Natural killer cell (primary cell): ENCODE data around the gene GMPS. TPM values are rescaled to one million over a fixed set of nuclear protein-coding genes. Genes with fewer than 3 reads are reported as not detected.

Experiments
- ATAC-seq, 3 donors: fragments of 150-1000 bp in 2 of 3; fragments of 200-7000 bp in 1 of 3; cut with Tn5 transposase; 1 replicate in 1 of 3; 2 replicates in 2 of 3; pipeline ENCODE4 v1.10.0; 2021; ENCODE audit warnings: mild to moderate bottlenecking in 2 of 3, moderate library complexity in 2 of 3
- DNase-seq, 2 donors: peaks; one replicate each; pipeline versions ENCODE4 v3.0.0 to v3.0.0-alpha.2; 2013 to 2021; ENCODE audit warnings: mixed read lengths in 1 of 2
- H3K27ac ChIP-seq: one replicate; pipeline ENCODE4 v1.5.1; 2013; ENCODE audit warnings: mild to moderate bottlenecking, low read length
- H3K27me3 ChIP-seq: one replicate; pipeline ENCODE4 v1.6.1; 2013; ENCODE audit warnings: low read length; ENCODE audit not compliant: control insufficient read depth, insufficient read depth
- H3K36me3 ChIP-seq: one replicate; pipeline ENCODE4 v1.6.1; 2013; ENCODE audit warnings: low read length; ENCODE audit not compliant: control insufficient read depth, insufficient read depth
- H3K4me1 ChIP-seq: one replicate; pipeline ENCODE4 v1.6.1; 2013; ENCODE audit warnings: low read length; ENCODE audit not compliant: control insufficient read depth, insufficient read depth
- H3K4me3 ChIP-seq: one replicate; pipeline ENCODE4 v1.5.1; 2013; ENCODE audit warnings: low read length
- H3K9me3 ChIP-seq: one replicate; pipeline ENCODE4 v1.6.1; 2013; ENCODE audit warnings: low read length; ENCODE audit not compliant: control insufficient read depth, insufficient read depth
- H3K27ac Mint-ChIP-seq, 2 donors: one replicate each; pipeline ENCODE4 v1.8.0; 2022; ENCODE audit warnings: mild to moderate bottlenecking in 2 of 2, mixed read lengths in 2 of 2, moderate library complexity in 1 of 2
- H3K27me3 Mint-ChIP-seq, 2 donors: one replicate each; pipeline ENCODE4 v1.8.0; 2022; ENCODE audit warnings: low read depth in 2 of 2, mixed read lengths in 2 of 2
- H3K36me3 Mint-ChIP-seq: one replicate; pipeline ENCODE4 v1.8.0; 2022; ENCODE audit warnings: mixed read lengths
- H3K4me1 Mint-ChIP-seq, 2 donors: one replicate each; pipeline ENCODE4 v1.8.0; 2022; ENCODE audit warnings: mixed read lengths in 2 of 2
- H3K4me3 Mint-ChIP-seq: one replicate; pipeline ENCODE4 v1.8.0; 2022; ENCODE audit warnings: mild to moderate bottlenecking, moderate library complexity, mixed read lengths
- H3K9me3 Mint-ChIP-seq, 2 donors: one replicate each; pipeline ENCODE4 v1.8.0; 2022; ENCODE audit warnings: mixed read lengths in 2 of 2
- whole genome bisulfite sequencing: methylation state at CpG from one replicate; pipeline ENCODE4 v1.1.7; 2013; ENCODE audit warnings: missing lambda C conversion rate; ENCODE audit not compliant: insufficient coverage; 5-methylcytosine and 5-hydroxymethylcytosine counted together
- intact Hi-C: fragments of 100-400 bp; cut with micrococcal nuclease; formaldehyde crosslinking; loops from one replicate; pipeline ENCODE4 v1.14.2; 2022
- total RNA-seq, 4 donors: library from RNA; stranded (reverse); fragments of 120-200 nt in 1 of 4; gene quantifications; one replicate each; pipeline versions ENCODE4 v1.2.3 to v1.2.4, GENCODE V29; 2013 to 2022
- TF ChIP-seq, protein P1 (sequence below): fragments of 200-600 bp; IDR thresholded peaks from one replicate; pipeline ENCODE4 v1.8.0; 2022; ENCODE audit warnings: antibody characterized with exemption

The GMPS gene
- total RNA-seq, 3 donors from 2014 or later (not counting 1 experiment from before 2014, with no cell fraction given) = 36.7 to 49.7 (median 45.4) TPM

GRCh38 chr3:155919728-155920127, 49.3 kb downstream of the GMPS start:
- Histone ChIP-seq H3K27ac (no peak overlapping the region), H3K36me3 (peaks cover 46% of the 10 kb centered on the region), H3K27me3 (no peaks in the 10 kb centered on the region), H3K4me1 (no peaks in the 10 kb centered on the region), H3K4me3 (no peak overlapping the region), H3K9me3 (no peaks in the 10 kb centered on the region)
- H3K36me3 Mint-ChIP-seq = peaks cover 30% of the 10 kb centered on the region
- DNase-seq (no peak), ATAC-seq (no peak)
- H3K9me3 Mint-ChIP-seq = no peaks in the 10 kb centered on the region
- H3K4me3 Mint-ChIP-seq = no peak overlapping the region
- peaks cover 0 to 5% of the 10 kb centered on the region in 2 donors for H3K4me1 Mint-ChIP-seq
- H3K27me3 Mint-ChIP-seq = no peaks in the 10 kb centered on the region
- H3K27ac Mint-ChIP-seq = no peak overlapping the region
- TF ChIP-seq, protein P1, sequence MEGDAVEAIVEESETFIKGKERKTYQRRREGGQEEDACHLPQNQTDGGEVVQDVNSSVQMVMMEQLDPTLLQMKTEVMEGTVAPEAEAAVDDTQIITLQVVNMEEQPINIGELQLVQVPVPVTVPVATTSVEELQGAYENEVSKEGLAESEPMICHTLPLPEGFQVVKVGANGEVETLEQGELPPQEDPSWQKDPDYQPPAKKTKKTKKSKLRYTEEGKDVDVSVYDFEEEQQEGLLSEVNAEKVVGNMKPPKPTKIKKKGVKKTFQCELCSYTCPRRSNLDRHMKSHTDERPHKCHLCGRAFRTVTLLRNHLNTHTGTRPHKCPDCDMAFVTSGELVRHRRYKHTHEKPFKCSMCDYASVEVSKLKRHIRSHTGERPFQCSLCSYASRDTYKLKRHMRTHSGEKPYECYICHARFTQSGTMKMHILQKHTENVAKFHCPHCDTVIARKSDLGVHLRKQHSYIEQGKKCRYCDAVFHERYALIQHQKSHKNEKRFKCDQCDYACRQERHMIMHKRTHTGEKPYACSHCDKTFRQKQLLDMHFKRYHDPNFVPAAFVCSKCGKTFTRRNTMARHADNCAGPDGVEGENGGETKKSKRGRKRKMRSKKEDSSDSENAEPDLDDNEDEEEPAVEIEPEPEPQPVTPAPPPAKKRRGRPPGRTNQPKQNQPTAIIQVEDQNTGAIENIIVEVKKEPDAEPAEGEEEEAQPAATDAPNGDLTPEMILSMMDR = no peak
- intact Hi-C loops = no loop called here

DNA sequence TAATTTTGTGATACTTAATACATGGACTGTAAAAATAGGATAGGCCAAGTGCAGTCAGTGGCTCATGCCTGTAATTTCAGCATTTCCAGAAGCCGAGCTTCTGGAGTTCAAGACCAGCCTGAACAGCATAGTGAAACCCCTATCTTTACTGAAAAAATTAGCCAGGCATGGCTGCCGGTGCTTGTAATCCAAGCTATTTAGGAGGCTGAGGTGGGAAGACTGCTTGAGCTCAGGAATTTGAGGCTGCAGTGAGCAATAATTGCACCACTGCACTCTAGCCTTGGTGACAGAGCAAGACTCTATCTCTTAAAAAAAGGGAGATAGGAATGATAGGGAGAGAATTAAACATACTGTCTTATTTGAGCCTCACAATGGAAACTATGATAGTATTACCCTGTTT, 51.0 kb downstream of the GMPS start:
- no peaks in the 10 kb centered on the region for H3K27me3 Mint-ChIP-seq
- Histone ChIP-seq H3K4me3 (no peak overlapping the region), H3K27me3 (no peaks in the 10 kb centered on the region), H3K4me1 (no peaks in the 10 kb centered on the region), H3K9me3 (no peaks in the 10 kb centered on the region), H3K36me3 (peaks cover 43% of the 10 kb centered on the region), H3K27ac (no peak overlapping the region)
- peaks cover 0 to 5% of the 10 kb centered on the region in 2 donors for H3K4me1 Mint-ChIP-seq
- WGBS = 97% methylated on average over 2 of the region's 2 CpGs
- intact Hi-C loops = no loop called here
- H3K9me3 Mint-ChIP-seq = no peaks in the 10 kb centered on the region
- TF ChIP-seq, protein P1 = no peak
- ATAC-seq = no peak
- DNase-seq = no peak
- no peak overlapping the region for H3K27ac Mint-ChIP-seq
- peaks cover 19% of the 10 kb centered on the region for H3K36me3 Mint-ChIP-seq
- H3K4me3 Mint-ChIP-seq = no peak overlapping the region

DNA sequence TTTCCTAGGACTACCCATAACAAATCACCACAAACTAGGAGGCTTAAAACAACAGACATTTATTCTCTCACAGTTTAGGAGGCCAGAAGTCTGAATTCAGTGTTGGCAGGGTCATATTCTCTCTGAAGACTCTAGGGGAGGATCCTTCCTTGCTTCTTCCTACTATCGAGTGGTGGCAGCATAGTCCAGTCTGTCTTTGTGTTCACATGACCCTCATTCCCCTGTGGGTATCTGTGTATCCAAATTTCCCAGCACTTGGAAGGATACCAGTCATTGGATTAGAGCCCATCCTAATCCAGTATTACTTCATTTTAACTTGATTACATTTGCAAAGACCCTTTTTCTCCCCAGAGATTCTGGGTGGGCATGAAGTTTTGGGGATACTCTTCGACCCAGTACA, 63.8 kb downstream of the GMPS start:
- 85% methylated on average over 1 of the region's 2 CpGs for WGBS
- Mint-ChIP-seq H3K4me1 (no peaks in the 10 kb centered on the region), H3K27ac (no peak overlapping the region), H3K36me3 (peaks cover 14% of the 10 kb centered on the region), H3K27me3 (no peaks in the 10 kb centered on the region), H3K4me3 (no peak overlapping the region), H3K9me3 (no peaks in the 10 kb centered on the region)
- Histone ChIP-seq H3K4me1 (no peaks in the 10 kb centered on the region), H3K9me3 (no peaks in the 10 kb centered on the region), H3K4me3 (no peak overlapping the region), H3K27ac (no peak overlapping the region), H3K27me3 (no peaks in the 10 kb centered on the region), H3K36me3 (peaks cover 32% of the 10 kb centered on the region)
- TF ChIP-seq, protein P1 = no peak
- DNase-seq (no peak), ATAC-seq (no peak)
- intact Hi-C loops = no loop called here

GRCh38 chr3:155938409-155938808, 68.0 kb downstream of the GMPS start:
- H3K4me3 Mint-ChIP-seq = no peak overlapping the region
- Histone ChIP-seq H3K36me3 (peaks cover 26% of the 10 kb centered on the region), H3K27ac (no peak overlapping the region), H3K4me3 (no peak overlapping the region), H3K9me3 (no peaks in the 10 kb centered on the region), H3K4me1 (no peaks in the 10 kb centered on the region), H3K27me3 (no peaks in the 10 kb centered on the region)
- TF ChIP-seq, protein P1 = no peak
- no peak overlapping the region for H3K27ac Mint-ChIP-seq
- no peaks in the 10 kb centered on the region for H3K27me3 Mint-ChIP-seq
- no peak for ATAC-seq
- H3K9me3 Mint-ChIP-seq = no peaks in the 10 kb centered on the region
- intact Hi-C loops = no loop called here
- 83% methylated on average over 1 of the region's 2 CpGs for WGBS
- H3K4me1 Mint-ChIP-seq = no peaks in the 10 kb centered on the region
- no peak for DNase-seq
- peaks cover 20% of the 10 kb centered on the region for H3K36me3 Mint-ChIP-seq
